ENCODE data around the gene PAMR1. TPM values are rescaled to one million over a fixed set of nuclear protein-coding genes. Genes with fewer than 3 reads are reported as not detected.

Gene PAMR1
- total RNA-seq, 1 donor from 2014 or later = 209 TPM

- Histone ChIP-seq H3F3A (ENCODE audit: low read depth) (peaks cover 18% of the 10 kb centered on the region), H3K27me3 (no peaks in the 10 kb centered on the region), H3K4me3 (no peak overlapping the region), H3K79me2 (ENCODE audit: low read depth) (peaks cover 55% of the 10 kb centered on the region), H3K27ac (no peak overlapping the region), H2AFZ (replicated peaks) (no peak overlapping the region), H3K9me3 (ENCODE audit: low read depth) (peaks cover 61% of the 10 kb centered on the region), H3K36me3 (peaks cover 70% of the 10 kb centered on the region), H3K4me1 (no peaks in the 10 kb centered on the region), H3K4me2 (no peak overlapping the region), H4K20me1 (ENCODE audit: low read depth) (no peaks in the 10 kb centered on the region), H3K9ac (no peak overlapping the region)
- no peaks in the 10 kb centered on the region for H3K36me3 Mint-ChIP-seq
- peaks cover 18% of the 10 kb centered on the region for H3K4me1 Mint-ChIP-seq
- H3K27ac Mint-ChIP-seq = no peak overlapping the region
- H3K9me3 Mint-ChIP-seq = peaks cover 33% of the 10 kb centered on the region
- TF ChIP-seq EZH2 (IDR thresholded peaks at IDR 0.05) (no peak), EZH2phosphoT487 (IDR thresholded peaks at IDR 0.05) (no peak), CTCF (IDR thresholded peaks at IDR 0.05) (no peak)
- H3K4me3 Mint-ChIP-seq = no peak overlapping the region
- H3K27me3 Mint-ChIP-seq (ENCODE audit: insufficient read depth, low read depth) = peaks cover 2% of the 10 kb centered on the region
- no peak for DNase-seq (ENCODE audit: low spot score)
Observed at GRCh38 chr11:35507688-35508087, 17.7 kb downstream of the PAMR1 start.

GRCh38 chr11:35501776-35502175, 23.6 kb downstream of the PAMR1 start:
- TF ChIP-seq CTCF (IDR thresholded peaks at IDR 0.05) (no peak), EZH2phosphoT487 (IDR thresholded peaks at IDR 0.05) (no peak), EZH2 (IDR thresholded peaks at IDR 0.05) (no peak)
- Histone ChIP-seq H3K9me3 (ENCODE audit: low read depth) (peaks cover 42% of the 10 kb centered on the region), H3K36me3 (peaks cover 43% of the 10 kb centered on the region), H3K27ac (no peak overlapping the region), H3K4me1 (no peaks in the 10 kb centered on the region), H3F3A (ENCODE audit: low read depth) (peaks cover 8% of the 10 kb centered on the region), H3K4me2 (no peak overlapping the region), H4K20me1 (ENCODE audit: low read depth) (no peaks in the 10 kb centered on the region), H2AFZ (replicated peaks) (no peak overlapping the region), H3K79me2 (ENCODE audit: low read depth) (peaks cover 26% of the 10 kb centered on the region), H3K27me3 (no peaks in the 10 kb centered on the region), H3K4me3 (no peak overlapping the region), H3K9ac (no peak overlapping the region)
- Mint-ChIP-seq H3K4me1 (no peaks in the 10 kb centered on the region), H3K4me3 (no peak overlapping the region), H3K36me3 (no peaks in the 10 kb centered on the region), H3K27ac (no peak overlapping the region), H3K9me3 (peaks cover 20% of the 10 kb centered on the region), H3K27me3 (ENCODE audit: insufficient read depth, low read depth) (peaks cover 4% of the 10 kb centered on the region)
- no peak for DNase-seq (ENCODE audit: low spot score)

- H3K4me3 ChIP-seq = no peak overlapping the region
- H3K4me2 ChIP-seq = no peak overlapping the region
- no peaks in the 10 kb centered on the region for H3K4me1 ChIP-seq
- Mint-ChIP-seq H3K36me3 (no peaks in the 10 kb centered on the region), H3K27me3 (ENCODE audit: insufficient read depth, low read depth) (peaks cover 4% of the 10 kb centered on the region), H3K27ac (no peak overlapping the region), H3K4me3 (no peak overlapping the region), H3K9me3 (peaks cover 14% of the 10 kb centered on the region), H3K4me1 (no peaks in the 10 kb centered on the region)
- peaks cover 35% of the 10 kb centered on the region for H3K79me2 ChIP-seq (ENCODE audit: low read depth)
- no peak for TF ChIP-seq EZH2phosphoT487 (IDR thresholded peaks at IDR 0.05)
- no peak for TF ChIP-seq CTCF (IDR thresholded peaks at IDR 0.05)
- TF ChIP-seq EZH2 (IDR thresholded peaks at IDR 0.05) = no peak
- H3K36me3 ChIP-seq = peaks cover 34% of the 10 kb centered on the region
- no peak overlapping the region for H3K27ac ChIP-seq
- H3K9ac ChIP-seq = no peak overlapping the region
- H3F3A ChIP-seq (ENCODE audit: low read depth) = peaks cover 4% of the 10 kb centered on the region
- no peaks in the 10 kb centered on the region for H4K20me1 ChIP-seq (ENCODE audit: low read depth)
- H2AFZ ChIP-seq (replicated peaks) = no peak overlapping the region
- DNase-seq (ENCODE audit: low spot score) = no peak
- no peaks in the 10 kb centered on the region for H3K27me3 ChIP-seq
- H3K9me3 ChIP-seq (ENCODE audit: low read depth) = peaks cover 33% of the 10 kb centered on the region
Observed at GRCh38 chr11:35500744-35501143, 24.7 kb downstream of the PAMR1 start.
